HG03520 (cell line): ENCODE data around the gene GALNTL6.

ENCODE experiments used
- ATAC-seq: cut with Tn5 transposase; IDR thresholded peaks from one replicate; pipeline ENCODE4 v1.9.1; 2021; ENCODE audit warnings: mild to moderate bottlenecking, moderate library complexity; ENCODE audit not compliant: unreplicated experiment

Gene GALNTL6

DNA sequence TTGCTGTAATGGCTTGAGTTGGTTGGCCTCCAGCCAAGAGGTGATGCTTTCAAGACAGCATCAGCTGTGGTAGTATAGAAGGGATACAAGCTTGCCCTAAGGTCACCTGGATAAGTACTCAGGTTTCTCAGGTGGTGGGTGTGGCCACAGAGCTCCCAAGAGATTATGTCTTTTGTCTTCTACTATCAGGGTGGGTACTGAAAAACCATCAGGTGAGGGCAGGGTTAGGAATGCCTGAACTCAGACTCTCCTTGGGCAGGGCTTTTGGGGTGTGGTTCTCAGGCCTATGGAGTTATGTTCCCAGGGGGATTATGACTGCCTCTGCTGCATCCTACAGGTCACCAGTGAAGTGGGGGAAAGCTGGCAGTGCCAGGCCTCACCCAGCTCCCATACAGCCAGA lies 700.8 kb downstream of the GALNTL6 start:
- ATAC-seq = no peak

DNA sequence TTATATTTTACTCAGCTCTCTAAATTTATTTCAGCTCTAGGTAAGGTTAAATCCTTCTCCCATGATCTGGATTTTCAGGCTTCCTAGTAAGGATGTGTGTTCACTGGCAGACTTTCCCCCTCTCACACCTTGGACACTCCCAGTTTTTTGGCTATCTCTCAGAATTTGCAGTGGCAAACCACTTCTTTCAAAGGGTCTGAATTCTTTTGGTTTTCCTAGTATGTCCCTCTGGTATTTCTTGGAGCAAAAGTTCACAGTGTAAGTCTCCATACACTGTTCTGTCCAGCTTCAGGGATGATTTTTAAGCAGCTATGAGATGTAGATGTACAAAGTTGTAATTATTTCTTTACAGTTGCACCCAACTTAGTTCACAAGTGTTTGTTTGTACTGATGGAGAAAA lies 701.6 kb downstream of the GALNTL6 start:
- ATAC-seq = no peak

DNA sequence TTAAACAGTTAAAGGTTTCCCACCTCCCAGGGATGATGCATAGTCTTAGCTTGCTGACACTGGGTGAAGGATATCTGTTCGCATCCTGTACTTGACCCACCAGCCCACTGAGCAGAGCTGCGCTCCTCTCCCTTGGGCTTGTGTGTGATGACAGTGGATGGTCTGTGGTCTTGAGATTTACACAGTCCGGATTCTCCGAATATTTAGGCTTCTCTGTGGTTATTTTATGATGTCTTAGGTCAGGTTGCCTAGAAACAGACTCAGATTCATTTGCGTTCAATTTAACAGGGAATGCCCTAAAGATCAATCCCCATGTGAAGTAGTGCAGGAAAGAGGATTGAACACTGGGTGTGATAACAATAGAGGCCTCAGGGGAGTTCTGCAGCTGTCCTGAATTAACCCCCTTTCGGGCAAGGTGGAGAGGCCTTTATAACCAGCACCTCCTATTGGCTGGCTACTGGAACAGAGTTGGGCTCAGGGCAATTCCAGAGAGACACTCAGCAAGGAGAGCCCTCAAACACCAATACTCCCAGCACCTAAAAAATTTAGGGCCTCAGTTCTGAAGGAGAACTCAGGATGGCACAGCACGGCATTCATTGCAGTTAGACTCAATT lies 702.2 kb downstream of the GALNTL6 start:
- no peak for ATAC-seq

DNA sequence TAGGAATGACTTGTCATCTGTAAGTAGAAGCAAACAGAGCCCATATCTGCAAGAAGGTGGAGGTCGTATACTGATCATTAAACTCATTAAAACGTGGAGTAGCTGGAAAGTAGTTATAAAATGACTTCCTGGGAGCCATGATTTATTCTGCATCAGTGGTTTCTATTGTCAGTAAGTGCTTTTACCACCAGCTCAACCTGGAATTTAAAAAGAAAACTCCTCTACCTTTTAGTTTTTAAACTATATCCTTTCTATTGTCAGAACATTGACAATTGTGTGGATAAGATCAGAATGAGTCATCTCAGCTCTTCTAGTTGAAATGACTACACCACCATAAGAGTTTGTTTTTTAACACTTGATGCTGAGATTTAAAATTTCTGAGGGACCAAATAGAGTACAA lies 704.2 kb downstream of the GALNTL6 start:
- no peak for ATAC-seq

DNA sequence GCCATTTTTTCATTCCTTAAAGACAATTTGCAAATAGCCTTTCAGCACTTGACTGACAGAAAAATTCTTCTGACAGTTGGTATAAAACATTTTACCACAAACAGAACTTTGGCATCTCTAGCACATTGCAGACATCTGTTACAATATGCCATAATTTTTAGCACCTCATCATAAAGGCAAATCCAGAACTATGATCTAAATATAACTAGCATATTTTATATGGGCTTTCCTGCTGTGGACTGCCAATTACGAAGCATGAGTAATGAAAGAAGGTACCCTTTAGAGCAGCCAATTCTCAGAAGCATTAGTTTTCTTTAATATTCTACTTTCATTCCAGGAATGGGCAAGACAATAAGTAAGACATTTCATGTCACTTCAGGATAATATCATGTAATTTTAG lies 708.0 kb downstream of the GALNTL6 start:
- ATAC-seq = no peak

DNA sequence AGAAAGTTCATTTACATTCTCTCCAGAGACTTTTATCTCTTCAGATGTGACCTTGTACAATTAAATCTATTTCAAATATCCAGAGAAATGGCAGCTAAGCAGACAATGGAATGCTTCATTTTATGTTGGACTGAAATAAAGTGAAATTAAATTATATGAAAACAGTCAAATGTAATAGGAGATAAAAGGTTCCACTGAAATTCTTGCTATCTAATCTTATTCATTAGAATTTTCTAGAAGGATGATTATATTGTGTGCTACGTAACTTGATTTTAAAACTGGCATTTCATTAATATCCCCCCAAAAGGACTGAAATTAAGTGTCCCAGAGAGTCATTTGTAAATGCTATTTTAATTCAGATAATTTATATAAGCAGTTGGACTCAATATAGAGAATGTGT lies 708.5 kb downstream of the GALNTL6 start:
- no peak for ATAC-seq

DNA sequence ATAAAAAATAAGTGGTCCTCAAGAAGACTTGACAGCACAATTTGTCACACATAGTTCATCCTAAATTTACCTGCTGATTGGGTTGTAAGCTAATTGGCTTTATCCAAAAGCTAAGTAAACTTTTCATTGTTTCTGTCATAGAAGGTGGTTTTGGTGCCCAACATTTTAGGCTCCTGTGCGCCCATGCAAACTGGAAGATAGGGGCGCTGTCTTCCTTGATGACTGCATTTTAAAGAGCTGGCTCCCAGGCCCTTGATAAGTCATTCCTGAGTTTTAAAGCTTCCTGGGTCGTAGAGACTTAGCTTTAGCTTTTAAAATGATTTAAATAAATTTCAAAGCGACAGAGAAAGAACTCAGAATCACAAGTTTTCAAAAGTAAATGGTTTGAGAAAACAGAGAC lies 730.0 kb downstream of the GALNTL6 start:
- no peak for ATAC-seq

DNA sequence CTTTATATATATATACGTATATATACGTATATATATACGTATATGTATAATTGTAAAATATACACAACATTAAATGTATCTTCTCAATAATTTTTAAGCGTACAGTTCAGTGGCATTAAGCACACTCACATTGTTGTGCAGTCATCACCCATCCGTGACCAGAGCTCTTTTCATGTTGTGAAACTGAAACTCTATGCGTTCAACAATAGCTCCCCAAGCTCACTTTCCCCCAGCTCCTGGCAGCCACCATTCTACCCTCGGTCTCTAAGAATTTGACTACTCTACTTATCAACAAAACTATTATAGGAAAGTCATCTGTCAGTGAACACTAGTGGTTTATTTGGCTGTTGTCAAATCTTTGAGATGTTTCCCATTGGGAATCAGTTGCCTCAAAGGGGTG lies 733.6 kb downstream of the GALNTL6 start:
- peak; percentile 96 for ATAC-seq

DNA sequence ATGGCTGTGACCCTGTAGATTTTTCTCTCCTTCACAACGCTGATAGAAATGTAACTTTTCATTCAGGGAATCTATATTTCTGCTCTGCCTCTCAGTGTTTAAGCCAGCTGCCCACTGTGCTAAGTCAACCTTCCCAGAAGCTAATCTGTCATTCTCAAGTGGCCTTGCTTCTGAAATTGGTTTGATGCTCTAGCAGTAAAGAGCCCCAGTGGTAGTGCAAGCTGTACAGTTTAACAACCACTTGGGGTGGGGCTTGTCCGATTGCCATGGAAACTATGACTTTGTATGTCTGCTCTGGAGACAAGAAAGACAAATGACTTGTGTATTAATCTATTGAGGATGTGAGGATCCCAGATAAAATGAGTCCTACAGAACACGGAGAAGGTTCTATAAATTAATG lies 734.5 kb downstream of the GALNTL6 start:
- ATAC-seq = no peak

DNA sequence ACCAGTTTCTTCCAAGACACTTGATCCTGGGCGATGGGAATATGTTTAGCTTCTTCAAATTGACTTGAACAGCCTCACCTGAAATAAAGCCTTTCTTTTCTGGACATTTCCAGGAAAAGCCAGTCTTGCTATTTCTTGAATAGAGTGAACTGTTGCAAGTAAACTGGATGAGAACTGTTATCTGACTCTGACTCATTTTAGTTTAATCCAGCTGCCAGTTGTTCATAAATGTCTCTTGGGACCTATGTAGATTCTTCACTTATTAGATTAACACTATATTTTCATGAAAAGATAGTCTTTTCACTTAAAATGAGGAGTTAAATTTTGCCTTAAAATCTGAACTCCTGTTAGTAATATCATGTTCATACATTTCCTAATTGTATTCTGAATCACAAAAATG lies 740.0 kb downstream of the GALNTL6 start:
- no peak for ATAC-seq

DNA sequence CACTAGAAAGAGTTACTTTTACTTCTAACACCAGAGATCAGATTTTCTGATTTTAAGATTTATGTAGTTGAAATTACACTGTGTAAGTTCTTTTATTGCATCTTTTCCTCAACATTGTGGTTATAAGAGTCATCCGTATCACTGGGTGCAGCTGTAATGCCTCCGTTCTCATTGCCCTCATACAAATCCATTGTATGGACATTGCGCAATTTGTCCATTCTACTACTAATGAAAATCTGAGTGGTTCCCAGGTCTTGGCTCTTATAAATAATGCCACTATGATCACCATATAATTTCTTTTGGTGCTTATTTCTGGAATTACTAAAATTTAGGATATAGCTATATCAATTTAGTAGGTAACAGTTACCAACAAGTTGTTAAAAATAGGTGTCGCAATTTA lies 741.4 kb downstream of the GALNTL6 start:
- no peak for ATAC-seq

DNA sequence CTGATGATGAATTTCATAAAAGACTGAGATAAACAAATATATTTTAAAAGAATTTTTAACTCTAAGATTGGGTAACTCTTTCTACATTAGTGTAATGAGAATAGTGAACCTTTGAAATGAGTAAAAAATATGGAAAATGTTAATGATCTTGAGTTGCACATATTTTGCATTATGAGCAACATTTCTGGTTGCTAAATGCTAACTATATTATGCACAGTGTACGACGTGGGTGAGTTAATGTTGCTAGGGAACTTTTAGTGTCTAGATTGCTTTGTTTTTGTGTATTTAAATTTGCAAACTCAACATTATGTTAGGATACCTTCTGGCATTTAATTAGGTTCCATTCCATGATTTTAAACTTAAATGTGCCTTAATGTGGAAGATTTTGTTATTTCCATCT lies 742.5 kb downstream of the GALNTL6 start:
- ATAC-seq = no peak

DNA sequence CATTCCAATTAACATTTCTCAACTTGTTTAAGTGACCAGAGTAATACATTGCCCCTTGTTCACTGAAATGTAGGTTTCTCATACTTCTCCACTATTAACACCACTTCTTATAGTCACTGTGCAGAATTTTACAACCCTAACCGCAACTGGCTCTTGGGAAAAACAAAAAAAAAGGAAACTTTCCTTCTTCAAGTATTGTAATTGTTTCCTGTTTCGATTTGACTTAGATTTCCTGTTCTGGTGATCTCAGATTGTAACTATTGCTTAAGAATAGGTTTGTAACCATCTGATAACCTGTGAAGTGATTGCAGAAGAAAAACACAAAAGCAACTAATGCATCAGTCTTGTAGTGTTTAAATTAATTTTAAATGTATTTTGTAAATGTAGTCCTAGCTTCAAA lies 760.7 kb downstream of the GALNTL6 start:
- ATAC-seq = no peak

DNA sequence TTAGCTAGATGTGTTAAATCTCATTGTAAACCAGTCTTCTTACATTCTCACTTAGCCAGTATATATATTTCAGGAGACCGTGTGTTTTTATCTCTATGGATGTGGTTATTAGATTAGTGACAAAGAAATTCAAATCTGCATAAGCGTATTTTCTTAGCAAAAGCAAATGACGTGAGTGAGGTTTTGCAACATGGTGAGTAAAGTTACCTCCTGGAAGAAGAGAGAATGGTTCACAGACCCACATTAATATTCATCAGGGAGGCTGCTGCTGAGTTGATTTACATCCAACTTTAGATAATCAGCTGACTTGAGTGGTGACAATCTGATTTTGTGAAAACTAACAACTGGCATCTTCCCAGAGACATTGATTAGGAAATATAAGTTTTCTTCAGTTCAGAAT lies 765.5 kb downstream of the GALNTL6 start:
- ATAC-seq = no peak

DNA sequence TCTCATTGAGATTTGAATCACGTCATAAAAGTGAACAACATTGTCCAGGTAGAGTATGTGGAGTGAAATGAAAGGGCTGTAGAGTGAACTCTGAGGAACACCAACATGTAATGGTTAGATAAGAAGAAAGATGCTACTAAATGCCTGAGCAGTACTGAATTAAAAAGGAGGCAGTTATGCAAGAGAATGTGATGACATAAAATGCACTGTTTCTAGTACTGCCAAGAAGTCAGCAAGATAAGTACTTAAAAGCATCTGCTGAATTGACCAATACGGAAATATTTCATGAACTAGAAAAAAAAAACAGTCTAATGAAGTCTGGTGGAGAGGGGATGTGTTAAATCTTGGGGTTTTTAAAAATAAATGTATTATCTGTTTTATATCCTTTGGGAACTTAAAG lies 771.6 kb downstream of the GALNTL6 start:
- no peak for ATAC-seq

DNA sequence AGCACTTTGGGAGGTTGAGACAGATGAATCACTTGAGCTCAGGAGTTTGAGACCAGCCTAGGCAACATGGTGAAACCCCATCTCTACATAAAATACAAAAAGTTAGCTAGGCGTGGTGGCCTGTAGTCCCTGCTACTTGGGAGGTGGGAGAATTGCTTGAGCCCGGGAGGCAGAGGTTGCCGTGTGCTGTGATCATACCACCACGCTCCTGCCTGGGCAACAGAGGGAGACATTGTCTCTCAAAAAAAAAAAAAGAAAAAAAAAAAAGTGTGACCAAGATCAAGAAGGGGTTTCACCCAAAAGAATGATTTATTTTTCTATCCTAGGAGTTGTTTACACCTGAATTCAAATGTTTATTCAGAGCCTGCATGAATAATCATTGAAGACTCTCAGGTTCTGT lies 783.0 kb downstream of the GALNTL6 start:
- no peak for ATAC-seq

DNA sequence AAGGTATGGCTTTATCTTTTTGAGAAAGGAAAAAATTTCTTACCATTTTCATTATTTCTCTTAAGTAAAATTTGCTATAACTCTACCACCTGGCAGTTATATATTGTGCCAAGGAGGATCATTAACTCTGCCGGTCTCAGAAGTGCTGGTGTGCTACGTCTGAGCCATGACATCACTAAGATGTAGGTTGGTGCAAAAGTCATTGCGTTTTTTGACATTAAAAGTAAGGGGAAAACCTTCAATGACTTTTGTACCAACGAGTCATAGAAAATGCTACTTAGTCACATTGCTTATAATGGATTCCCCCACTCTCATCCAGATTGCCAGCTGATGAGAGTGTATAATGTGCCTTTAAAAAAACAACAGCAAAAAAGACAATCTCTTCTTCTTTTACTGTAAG lies 786.4 kb downstream of the GALNTL6 start:
- ATAC-seq = no peak

DNA sequence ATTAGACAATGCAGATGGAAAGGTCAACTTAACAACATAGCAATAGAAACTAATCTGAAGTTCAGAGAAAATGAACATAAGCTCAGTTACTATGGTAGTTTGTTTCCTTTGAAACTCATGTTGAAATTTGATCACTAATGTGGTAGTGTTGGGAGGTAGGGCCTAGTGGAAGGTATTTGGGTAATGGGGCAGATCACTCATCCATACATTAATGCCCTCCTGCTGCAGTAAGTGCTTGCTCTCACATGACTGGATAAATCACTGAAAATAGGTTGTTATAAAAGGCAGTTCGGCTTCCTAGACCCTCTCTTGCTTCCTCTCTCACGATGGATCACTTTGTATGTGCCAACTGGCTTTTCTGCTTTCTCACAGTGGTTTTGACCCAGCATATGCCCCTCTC lies 788.0 kb downstream of the GALNTL6 start:
- no peak for ATAC-seq

DNA sequence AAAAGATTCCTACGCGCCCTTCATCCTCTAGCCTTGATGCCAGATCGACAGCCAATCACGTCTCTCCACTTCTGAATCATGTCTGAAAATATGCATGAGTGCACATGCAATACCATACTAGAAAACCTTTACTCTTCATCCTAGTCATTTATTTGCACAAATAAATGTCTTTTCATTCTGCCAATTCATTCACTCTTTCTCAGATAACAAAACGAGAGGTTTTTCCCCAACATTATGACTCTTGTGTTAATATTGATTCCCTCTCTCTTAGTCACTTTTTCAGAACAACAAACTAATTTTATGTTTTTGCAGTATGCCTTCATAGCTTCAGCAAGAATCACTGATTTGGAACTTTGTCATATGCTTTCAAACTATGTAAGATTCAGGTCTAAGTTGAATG lies 806.0 kb downstream of the GALNTL6 start:
- ATAC-seq = no peak

DNA sequence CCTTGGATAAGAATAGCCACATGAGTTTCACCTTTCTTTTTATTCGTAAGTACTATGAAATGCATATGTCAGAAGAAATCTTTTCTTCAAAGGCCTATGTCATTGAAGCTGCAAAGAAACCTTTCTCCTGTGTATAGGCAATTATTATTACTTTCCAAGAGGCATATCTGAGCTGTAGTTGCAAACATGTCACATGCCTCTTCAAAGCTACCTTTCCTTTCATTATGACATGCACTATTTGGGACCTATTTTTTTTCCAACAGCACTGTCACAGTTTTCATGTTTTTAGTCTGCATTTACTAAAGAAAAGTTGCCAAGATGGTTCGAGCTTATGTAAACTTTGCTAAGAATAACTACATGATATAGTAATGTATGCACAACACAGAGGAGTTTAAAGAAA lies 806.6 kb downstream of the GALNTL6 start:
- ATAC-seq = no peak

DNA sequence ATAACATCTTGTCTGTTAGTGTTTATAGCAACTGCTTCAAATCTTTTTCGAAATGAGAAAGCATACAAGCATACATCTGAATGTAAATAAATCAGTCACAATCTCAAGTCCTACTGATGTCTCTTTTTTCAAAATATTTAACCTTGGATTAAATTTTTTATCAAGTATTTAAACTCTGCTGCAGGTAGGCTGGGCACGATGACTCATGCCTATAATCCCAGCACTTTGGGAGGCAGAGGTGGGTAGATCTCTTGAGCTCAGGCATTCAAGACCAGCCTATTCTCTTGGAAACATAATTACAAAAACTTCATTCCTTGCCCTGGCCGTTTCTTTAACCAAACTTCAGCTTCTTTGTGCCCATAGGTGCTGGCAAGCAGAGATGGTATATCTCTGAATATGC lies 815.1 kb downstream of the GALNTL6 start:
- no peak for ATAC-seq

DNA sequence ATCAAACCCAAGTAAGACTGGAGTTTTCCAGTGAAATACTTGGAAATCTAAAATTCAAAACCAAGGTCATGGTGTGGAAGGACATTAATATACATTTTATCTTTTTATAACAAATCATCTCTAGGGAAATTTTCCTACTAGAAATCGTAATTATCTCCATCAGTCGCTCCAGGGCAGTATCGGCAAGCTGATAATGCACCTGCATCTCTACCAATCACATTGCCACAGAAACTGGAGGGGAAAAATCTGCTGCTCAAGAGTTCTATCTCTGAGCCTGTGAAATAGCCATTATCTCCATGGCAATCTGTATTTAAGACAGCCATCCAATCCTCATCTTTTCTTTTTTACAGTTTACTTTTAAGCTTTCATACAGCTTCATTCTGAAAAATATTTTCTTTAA lies 817.1 kb downstream of the GALNTL6 start:
- no peak for ATAC-seq

DNA sequence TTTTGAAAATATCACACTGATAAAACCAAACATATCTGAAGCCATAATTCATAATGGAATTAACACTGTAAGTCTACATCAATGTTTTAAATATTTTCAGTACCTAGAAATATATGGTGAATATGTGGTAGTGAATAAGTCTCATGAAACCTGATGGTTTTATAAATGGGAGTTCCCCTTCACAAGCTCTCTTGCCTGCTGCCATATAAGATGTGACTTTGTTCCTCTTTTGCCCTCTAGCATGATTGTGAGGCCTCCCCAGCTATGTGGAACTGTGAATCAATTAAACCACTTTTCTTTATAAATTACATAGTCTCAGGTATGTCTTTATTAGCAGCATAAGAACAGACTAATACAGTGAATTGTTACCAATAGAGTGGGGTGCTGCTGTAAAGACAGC lies 818.6 kb downstream of the GALNTL6 start:
- ATAC-seq = no peak

DNA sequence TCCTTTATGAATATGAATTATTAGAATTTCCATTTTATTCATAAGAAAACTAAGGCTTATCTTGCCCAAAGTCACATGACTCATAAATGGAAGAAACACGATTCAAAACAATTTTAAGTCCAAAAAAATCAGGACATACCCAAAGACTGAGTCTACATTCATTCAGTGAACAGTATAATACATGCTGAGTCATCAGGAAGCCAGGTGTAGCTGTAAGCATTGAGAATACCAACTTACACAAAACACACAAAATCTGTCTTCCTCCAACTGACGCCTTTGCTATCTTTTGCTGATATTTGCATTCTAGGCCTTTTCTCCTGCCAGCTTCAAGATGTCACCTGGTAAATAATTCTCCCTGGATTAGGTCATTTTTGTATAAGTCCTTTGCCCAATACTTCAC lies 835.3 kb downstream of the GALNTL6 start:
- no peak for ATAC-seq
